ENCODE results near the gene SAFB2. TPM values are rescaled to one million over a fixed set of nuclear protein-coding genes. Genes with fewer than 3 reads are reported as not detected.

SAFB2 gene
- total and polyA plus RNA-seq, 9 of the 15 experiments (the other 6 are each of a cell fraction or from before 2014, with no cell fraction given): 4.5 to 103 (median 47.3) TPM

GRCh38 chr19:5627395-5627904, 4.9 kb upstream of the SAFB2 start (continued):
- TF ChIP-seq E2F8 (IDR thresholded peaks at IDR 0.05; ENCODE audit: low read depth, partially characterized antibody) (no peak), EP400 (IDR thresholded peaks at IDR 0.05) (peak; percentile 54), ZNF699 (CRISPR knock-in tag; IDR thresholded peaks at IDR 0.05; ENCODE audit: insufficient replicate concordance) (no peak), FOXP1 (CRISPR knock-in tag; IDR thresholded peaks at IDR 0.05) (no peak), ARNT (IDR thresholded peaks at IDR 0.05) (no peak), ARID3A (IDR thresholded peaks at IDR 0.05; ENCODE audit: borderline replicate concordance, low read depth, low read length) (no peak), ZBTB11 (CRISPR knock-in tag; IDR thresholded peaks at IDR 0.05) (peak in 1 of 3 experiments; percentile 88; a peak in 2 of 6 replicates), KAT2B (IDR thresholded peaks at IDR 0.05; ENCODE audit: low read depth, low read length) (no peak), ARID1B (IDR thresholded peaks at IDR 0.05) (peak; percentile 39; the same call in 1 of the 2 replicates), ZNF184 (CRISPR knock-in tag; IDR thresholded peaks at IDR 0.05) (no peak), HMGXB4 (CRISPR knock-in tag; IDR thresholded peaks at IDR 0.05) (no peak), PRPF4 (IDR thresholded peaks at IDR 0.05; ENCODE audit: insufficient read depth, low read depth, low read length, poor library complexity, severe bottlenecking) (no peak), ATF4 (CRISPR knock-in tag; IDR thresholded peaks at IDR 0.05) (peak; percentile 82), CBX2 (IDR thresholded peaks at IDR 0.05; ENCODE audit: insufficient read depth, low read length, poor library complexity, severe bottlenecking) (no peak), ZNF3 (CRISPR knock-in tag; IDR thresholded peaks at IDR 0.05) (peak; percentile 48; the same call in 1 of the 2 replicates)

Measured in K562 (cell line).